ENCODE measurements around the gene SNRPA1. TPM values are rescaled to one million over a fixed set of nuclear protein-coding genes. Genes with fewer than 3 reads are reported as not detected.

Gene SNRPA1
- total and polyA plus RNA-seq, 2 donors (not counting 1 experiment from before 2014, with no cell fraction given) = 97.7 to 113 TPM

DNA sequence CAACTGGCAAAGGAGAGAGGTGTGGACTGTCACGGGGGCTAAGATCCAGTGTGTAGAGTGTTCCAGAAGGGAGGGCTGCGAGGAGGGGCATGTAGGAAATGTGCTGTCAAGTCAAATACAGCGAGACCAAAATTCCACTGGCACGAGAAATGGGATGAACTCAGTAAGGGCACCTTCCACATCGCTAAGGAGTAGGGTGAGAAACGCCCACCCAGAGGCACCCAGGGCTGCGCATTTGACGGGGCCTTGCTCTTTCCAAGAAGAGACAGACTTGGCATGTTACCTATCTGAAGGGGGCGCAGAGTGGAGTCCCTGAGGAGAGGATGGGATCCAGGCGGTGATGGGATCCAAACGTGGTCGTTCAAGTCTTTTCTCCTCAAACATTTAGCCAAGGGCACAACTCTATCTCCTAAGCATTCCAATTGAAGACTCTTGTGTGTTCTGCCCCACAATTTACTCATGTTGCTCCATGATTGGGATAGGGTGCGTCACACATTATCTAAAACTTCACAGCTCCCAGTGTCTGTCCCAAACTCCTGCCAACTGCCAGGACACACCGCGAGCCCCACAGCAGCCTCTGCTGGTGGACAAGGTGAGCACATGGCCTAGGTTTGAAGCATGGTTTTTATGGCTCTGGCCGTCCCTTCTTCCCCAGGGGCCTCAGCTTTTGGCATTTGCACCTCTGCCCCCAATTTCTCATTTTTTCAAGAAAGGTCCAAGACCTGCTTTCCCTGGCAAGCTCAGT, 25.4 kb downstream of the SNRPA1 start:
- DNase-seq (peak; percentile 52), ATAC-seq (ENCODE audit: low read depth) (peak; percentile 31)
- 94% methylated on average over 14 of the region's 16 CpGs for WGBS (ENCODE audit: insufficient coverage)
- H3K27ac Mint-ChIP-seq = peak overlapping the region; percentile 18
- H3K4me2 ChIP-seq (replicated peaks; ENCODE audit: low read depth, low read length, poor library complexity, severe bottlenecking) = no peak overlapping the region
- ChIA-PET CTCF (interaction anchor here (0.7 to 2.2 kb wide), 4 partner anchors 11 to 372 kb away, joined by 4 to 6 read pairs (median 5); no protein-coding TSS in a partner anchor), POLR2A (no interaction called here)
- H3K4me3 ChIP-seq (ENCODE audit: control extremely low read depth in 1 of 5, extremely low read depth in 1 of 5, insufficient read depth in 1 of 5, low read depth in 2 of 5, low read length in 4 of 5) = no peak overlapping the region
- no peak overlapping the region for H3K9ac ChIP-seq (ENCODE audit: low read length)
- no peaks in the 10 kb centered on the region for H3K27me3 Mint-ChIP-seq
- TF ChIP-seq, protein P1, sequence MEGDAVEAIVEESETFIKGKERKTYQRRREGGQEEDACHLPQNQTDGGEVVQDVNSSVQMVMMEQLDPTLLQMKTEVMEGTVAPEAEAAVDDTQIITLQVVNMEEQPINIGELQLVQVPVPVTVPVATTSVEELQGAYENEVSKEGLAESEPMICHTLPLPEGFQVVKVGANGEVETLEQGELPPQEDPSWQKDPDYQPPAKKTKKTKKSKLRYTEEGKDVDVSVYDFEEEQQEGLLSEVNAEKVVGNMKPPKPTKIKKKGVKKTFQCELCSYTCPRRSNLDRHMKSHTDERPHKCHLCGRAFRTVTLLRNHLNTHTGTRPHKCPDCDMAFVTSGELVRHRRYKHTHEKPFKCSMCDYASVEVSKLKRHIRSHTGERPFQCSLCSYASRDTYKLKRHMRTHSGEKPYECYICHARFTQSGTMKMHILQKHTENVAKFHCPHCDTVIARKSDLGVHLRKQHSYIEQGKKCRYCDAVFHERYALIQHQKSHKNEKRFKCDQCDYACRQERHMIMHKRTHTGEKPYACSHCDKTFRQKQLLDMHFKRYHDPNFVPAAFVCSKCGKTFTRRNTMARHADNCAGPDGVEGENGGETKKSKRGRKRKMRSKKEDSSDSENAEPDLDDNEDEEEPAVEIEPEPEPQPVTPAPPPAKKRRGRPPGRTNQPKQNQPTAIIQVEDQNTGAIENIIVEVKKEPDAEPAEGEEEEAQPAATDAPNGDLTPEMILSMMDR (IDR thresholded peaks at IDR 0.05) = no peak
- no peak for TF ChIP-seq EZH2 (IDR thresholded peaks at IDR 0.05; ENCODE audit: borderline replicate concordance, insufficient read depth, low read depth, low read length, poor library complexity, severe bottlenecking)
- H3K9me3 ChIP-seq (ENCODE audit: control extremely low read depth in 1 of 3, control insufficient read depth in 2 of 3, insufficient read depth in 1 of 3, low read length in 2 of 3) = no peaks in the 10 kb centered on the region
- no peaks in the 10 kb centered on the region for H3K9me3 Mint-ChIP-seq (ENCODE audit: insufficient read depth)
- no peaks in the 10 kb centered on the region for H3K27me3 ChIP-seq (replicated peaks in 1 of 4; ENCODE audit: control extremely low read depth in 1 of 4, control insufficient read depth in 3 of 4, insufficient read depth in 4 of 4, low read length in 3 of 4)
- H3K4me1 Mint-ChIP-seq = no peaks in the 10 kb centered on the region
- H3K79me2 ChIP-seq (ENCODE audit: control insufficient read depth, insufficient read depth, low read length) = no peaks in the 10 kb centered on the region
- H3K36me3 ChIP-seq (replicated peaks in 1 of 2; ENCODE audit: control extremely low read depth in 1 of 2, control insufficient read depth in 1 of 2, extremely low read depth in 1 of 2, insufficient read depth in 2 of 2, low read length in 1 of 2) = peaks cover 2 to 42% of the 10 kb centered on the region in 2 experiments
- H2AFZ ChIP-seq (ENCODE audit: insufficient read depth, low read depth, low read length, poor library complexity, severe bottlenecking) = no peak overlapping the region
- no peak overlapping the region for H3K27ac ChIP-seq (ENCODE audit: low read length in 2 of 2)
- intact Hi-C loops (cut with micrococcal nuclease) = no loop called here
- no peaks in the 10 kb centered on the region for H3K4me1 ChIP-seq (ENCODE audit: control insufficient read depth in 2 of 2, insufficient read depth in 2 of 2, low read length in 2 of 2)
- H4K20me1 ChIP-seq (ENCODE audit: control insufficient read depth, insufficient read depth, low read length, poor library complexity, severe bottlenecking) = no peaks in the 10 kb centered on the region
- H3K4me3 Mint-ChIP-seq = no peak overlapping the region

Data from B cell (primary cell).